8988T (cell line): Measurements from ENCODE around the gene APOB.

Source experiments
- DNase-seq: peaks from one replicate; pipeline ENCODE4 v3.0.0; 2011

The APOB gene

DNA sequence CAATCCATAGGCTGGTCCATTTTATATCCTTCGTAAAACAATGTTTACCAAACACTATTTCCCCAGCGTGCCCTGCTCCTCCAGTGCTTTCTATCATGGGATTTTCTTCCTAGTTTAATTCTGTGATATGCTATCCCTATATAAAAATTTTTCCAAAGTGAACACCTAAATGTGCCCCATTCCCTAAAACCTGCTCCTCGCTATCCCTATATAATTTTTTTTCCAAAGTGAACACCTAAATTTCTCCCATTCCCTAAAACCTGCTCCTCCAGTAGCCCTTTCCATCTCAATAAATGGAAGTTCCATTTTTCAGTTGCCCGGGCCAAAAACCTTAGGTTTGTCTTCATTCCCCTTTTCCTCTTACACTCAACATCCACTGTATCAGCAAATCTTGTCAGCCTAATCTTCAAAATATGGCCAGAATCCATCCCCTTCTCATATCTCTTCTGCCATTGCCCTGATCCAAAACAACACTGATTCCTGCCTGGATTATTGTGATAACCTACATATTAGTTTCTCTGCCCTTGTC is 26.1 kb downstream of the APOB start:
- DNase-seq, result no peak

DNA sequence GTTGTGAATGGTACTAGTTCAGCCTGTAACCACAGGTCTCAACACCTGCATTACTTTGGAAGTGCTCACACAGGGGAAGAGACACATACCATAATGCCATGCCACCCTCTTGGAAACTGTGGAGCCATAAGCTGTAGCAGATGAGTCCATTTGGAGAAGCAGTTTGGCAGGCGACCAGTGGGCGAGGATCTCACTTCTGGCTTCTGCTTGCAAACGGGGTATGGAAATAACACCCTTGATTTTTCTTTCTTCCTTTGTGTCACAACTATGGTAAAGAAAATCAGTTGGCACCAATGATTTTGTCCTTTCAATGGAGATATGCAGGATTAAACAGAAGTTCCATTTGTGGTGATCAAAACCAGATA is 28.6 kb downstream of the APOB start:
- DNase-seq, result no peak

DNA sequence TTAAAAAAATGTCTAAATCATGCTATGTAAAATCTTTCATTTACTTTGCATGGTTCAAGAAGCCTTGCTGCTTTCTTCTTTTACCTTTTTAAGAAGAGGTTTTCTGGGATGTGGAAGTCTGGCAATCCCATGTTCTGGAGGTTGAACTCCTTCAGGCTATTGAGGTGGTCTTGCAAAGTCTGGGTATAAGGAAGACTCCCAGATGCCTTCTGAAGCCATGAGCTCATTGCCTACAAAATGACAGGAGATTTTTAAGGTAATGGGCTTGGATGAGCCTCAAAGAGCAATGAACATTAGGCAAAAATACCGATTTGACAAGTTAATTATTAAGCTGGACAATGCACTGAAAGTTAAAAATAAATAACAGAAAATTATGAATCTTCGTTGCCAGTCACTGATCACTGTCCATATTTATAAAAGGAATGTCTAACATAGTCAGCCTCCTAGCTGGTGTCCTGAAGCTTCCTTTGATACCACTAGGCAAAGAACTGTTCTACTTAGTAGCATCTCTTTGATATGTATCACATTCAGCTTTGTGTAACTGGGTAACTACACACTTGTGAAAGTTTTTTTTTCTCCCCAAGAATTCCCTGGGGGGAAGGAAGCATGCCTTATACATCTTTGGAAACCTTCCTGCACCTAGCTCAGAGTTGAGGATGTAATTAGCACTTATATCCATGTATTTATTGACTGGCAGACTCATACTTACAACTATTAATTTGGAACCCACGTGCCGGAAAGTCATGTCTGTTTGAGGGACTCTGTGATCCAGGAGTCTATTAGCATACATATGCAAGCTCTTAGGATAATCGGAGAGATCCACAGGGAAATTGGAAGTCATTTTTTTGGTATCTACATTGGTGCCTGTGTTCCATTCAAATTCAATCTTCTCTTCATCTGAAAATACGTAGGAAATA is 29.3 kb downstream of the APOB start:
- no peak for DNase-seq

DNA sequence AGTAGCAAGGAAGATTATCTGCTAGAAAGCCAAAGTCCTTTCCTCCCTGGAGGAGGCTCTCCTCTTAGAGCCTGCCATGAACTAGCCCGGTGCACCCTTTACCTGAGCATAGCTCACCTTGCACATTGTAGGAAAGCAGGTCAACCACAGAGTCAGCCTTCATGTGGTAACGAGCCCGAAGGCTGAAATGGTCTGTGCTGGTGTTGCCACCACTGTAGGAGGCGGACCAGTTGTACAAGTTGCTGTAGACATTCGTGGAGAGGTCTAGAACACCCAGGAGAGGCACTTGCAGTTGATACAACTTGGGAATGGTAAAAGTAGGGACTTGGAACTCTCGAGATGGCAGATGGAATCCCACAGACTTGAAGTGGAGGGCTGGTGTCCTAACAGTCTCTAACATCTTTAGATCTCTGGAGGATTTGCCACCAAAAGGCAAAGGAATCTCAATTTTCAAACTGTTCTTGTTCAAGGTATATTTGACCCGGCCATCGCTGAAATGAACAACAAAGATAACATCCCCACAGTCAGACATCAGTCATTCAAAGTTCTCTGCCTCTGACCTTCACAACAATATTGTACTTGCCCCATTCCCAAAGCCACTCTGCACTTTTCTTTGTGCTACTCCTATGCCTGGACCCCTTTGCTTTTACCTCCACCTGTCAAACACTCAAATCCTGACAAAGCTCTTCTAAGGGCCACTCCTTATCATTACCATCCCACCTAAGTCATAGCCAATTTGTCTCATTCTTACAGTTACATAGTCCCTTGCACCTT is 30.6 kb downstream of the APOB start:
- no peak for DNase-seq

DNA sequence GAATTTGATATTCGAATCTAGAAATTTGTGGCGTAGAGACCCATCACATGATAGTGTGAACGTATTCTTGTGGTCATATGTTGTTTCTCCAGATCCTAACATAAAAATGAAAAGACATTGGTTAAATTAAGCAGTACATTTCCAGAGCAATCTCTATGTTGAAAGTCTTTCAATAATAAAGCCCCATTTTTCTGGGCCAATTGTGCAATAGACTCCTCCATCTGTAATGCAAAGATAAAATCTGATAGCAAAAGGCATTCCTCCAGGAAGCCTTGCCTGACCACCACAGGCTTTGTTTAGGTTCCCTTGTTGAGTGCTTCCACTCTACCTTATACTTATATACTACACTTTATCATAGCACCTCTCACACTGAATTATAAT is 31.3 kb downstream of the APOB start:
- no peak for DNase-seq

DNA sequence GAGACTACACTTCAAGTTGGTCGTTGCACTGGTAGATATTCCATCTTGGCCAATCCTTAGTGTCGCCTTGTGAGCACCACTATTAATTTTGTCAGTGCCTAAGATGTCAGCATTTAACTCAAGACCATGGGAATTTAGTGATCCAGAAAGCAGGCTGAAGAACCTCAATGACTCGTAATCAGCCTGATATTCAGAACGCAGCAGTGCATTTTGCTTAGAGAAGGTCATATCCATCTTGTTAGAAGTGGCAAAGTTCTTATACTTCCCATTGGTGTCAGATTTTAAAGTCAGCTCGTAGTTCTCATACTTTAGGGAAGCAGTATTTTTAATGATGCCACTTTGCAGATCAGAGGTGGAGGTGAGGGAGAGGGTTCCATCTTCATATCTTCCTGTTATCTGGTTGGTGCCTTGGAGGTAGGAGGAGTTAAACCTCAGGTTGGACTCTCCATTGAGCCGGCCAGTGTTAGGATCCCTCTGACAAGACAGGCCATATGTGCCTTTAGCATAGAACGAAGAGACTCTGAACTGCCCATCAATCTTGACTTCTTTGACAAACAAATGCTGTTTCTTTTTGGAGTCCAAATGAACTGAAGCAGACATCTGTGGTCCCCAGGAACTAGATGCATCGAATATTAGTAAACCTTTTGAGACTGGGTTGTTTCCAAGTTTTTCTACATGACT is 31.9 kb downstream of the APOB start:
- no peak for DNase-seq

DNA sequence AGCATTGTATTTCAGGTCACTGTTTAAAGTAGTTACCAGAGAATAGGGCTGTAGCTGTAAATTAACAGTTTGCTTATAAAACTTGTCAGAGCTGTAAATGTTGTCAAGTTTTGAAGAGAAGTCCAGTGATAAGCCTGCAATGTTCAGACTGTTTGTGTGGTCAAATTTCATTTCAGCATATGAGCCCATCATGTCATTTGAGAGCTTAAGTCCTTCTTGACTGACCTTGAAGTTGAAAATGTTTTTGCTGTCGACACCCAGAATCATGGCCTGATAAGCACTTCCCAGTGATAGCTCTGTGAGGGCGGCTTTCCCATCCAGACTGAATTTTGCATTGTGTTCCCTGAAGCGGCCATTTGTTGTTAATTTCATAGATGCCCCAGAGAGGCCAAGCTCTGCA is 32.4 kb downstream of the APOB start:
- no peak for DNase-seq

DNA sequence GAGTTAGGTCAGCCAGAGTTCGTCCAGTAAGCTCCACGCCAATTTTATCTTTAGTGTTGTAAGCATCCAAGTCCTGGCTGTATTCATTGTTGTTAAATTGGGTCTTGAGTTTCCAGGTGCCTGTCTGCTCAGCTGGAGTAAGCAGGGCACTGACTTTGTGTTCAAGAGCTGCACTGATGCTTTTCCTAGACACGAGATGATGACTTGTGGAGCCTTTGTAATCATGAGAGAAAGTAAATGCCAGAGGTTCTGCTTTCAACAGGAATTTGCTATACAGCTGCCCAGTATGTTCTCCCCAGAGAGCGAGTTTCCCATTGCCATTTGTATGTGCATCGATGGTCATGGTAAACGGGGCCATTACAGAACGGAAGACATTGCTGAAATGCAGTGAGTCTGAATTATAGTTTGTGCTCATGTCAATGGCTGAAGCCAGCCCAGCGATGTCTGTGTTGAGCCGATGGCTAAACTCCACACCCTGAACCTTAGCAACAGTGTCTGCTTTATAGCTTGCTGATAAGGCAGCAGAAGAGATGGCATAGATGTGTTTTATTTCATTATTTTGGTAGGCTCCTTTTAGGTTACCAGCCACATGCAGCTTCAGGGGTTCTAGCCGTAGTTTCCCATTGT is 32.9 kb downstream of the APOB start:
- no peak for DNase-seq

DNA sequence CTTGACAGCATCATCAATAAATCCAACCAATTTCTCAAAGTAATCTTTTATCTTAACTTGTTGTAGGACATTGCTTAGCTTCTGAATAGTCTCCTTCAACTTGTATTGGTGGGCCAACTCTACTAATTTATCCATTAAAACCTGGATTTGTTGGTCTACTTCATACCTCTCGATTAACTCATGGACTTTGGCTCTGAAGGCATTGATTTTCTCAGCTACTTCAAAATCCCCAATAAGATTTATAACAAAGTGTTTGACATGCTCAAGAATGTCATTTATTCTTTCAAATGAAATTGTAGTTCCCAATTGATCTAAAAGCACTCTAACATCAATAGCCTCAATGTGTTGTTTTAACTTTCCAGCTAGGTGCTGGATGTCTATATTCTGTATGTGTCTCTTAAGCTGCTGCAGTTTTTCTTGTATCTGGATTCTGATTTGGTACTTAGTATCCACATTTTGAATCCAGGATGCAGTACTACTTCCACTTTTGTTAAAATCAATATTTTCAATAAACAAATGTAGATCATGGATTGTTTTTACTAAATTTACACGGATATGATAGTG is 34.1 kb downstream of the APOB start:
- no peak for DNase-seq

DNA sequence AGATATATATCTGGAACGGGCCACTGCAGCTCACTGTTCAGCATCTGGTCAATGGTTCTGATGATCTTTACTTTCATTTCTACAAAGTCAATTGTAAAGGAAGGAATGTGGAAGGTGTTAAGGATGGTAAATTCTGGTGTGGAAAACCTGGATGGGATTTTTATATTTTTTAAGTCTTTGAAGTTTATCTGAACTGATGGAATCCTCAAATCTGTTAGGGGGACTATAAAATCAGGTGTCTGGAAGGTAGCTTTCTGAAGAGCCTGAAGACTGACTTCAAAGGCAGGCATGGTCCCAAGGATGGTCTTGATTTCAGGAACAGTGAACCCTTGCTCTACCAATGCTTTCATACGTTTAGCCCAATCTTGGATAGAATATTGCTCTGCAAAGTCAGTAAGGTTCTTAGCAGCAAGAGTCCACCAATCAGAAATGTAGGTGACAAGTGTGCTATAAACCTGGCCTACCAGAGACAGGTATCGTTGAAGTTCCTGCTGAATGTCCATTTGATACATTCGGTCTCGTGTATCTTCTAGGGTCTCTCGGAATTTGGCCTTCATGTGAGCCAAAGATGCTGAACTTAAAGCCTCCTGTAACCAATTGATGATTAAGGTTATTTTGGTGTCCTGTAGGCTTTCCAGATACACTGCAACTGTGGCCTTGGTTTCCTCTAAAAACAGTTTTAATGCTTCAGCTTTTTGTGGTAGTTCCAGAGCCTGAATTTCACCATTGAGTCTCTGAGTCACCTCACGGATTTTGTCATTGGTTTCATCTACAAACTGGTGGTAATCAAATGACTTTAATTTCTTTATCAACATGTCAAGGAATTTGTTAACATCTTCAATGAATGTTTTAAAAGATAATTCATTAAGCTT is 34.8 kb downstream of the APOB start:
- DNase-seq, result no peak

DNA sequence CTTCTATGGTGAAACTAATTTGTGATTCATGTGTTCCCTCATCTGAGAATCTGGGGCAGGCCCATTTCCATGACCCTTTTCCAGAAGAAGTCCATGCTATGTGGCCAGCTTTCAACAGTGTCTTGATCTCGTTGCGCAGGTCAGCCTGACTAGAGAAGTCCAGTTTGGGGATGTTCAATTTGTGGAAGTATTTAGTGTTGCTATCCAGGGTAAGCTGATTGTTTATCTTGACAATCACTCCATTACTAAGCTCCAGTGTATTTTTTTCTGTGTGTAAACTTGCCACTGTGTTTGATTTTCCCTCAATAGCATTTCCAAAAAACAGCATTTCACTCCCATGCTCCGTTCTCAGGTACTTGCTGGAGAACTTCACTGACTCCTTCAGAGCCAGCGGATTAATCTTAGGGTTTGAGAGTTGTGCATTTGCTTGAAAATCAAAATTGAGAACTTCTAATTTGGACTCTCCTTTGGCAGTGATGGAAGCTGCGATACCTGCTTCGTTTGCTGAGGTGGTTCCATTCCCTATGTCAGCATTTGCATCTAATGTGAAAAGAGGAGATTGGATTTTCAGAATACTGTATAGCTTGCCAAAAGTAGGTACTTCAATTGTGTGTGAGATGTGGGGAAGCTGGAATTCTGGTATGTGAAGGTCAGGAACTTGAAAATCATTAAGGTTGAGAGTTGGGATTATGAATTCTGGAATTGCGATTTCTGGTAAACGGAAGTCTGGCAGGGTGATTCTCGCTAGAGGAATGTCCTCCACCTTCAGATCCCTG is 35.7 kb downstream of the APOB start:
- no peak for DNase-seq

DNA sequence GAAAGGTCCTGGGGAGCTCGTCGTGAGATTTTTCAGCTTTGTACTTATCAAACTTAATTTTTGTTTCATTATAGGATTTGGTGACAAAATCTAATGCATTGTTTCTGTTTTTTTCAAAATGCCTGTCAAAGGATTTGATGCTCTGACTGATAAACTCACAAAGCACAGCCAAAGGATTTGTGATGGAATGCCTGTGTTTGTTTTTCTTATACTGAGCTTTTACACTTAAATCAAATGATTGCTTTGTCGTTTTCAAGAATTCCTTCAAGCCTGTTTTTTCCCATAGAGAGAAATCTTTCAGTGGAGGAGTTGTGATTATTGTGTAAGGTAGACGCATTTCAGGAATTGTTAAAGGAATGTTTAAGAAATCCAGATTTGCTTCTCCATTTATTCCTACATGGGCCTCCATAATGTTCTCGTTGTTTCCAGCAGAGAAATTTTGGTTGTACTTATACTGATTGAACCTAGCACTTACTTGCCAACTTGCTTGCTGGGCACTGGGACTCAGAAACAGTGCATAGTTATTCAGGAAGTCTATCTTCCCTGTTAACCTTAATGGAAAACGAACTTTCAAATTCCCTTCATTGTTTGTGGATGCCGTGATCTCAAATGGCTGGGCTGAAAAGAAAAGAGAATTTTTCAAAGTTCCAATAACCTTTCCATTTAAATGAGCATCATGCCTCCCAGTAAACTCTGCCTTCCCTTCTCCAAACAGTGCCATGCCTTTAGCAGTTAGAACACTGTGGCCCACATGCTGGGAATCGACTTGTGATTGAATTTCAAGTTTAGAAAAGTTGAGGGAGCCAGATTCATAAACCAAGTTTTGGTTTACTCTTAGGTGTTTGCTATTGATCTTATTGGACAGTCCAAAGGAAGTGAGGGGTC is 36.5 kb downstream of the APOB start:
- no peak for DNase-seq

DNA sequence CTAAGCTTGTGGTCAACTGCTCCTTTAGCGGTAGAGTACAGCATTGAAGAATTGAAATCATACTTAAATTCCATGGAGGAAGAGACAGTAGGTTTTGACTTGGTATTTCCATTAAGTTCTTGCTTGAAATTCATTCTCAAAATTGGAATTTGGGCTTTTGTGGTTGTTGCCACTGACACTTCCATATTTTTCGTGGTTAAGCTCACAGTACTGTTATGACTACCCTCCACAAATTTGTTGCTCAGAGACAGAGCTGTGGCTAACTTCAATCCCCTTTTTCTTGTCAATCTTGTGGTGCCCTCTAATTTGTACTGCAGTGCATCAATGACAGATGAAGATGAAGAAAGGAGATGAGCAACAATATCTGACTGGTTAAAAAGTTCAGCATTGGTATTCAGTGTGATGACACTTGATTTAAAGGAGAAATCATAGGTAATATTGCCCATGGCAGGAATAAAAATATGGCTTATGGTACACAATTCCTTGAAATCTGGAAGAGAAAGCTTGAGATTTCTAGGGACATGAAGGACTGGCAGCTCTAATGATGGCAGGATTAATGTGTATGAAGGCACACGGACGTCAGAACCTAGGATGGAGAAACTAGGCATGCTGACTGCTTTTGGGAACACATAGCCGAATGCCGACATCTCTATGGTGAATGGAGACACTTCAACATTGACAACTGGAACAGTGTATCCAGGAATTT is 37.3 kb downstream of the APOB start:
- DNase-seq, result no peak

DNA sequence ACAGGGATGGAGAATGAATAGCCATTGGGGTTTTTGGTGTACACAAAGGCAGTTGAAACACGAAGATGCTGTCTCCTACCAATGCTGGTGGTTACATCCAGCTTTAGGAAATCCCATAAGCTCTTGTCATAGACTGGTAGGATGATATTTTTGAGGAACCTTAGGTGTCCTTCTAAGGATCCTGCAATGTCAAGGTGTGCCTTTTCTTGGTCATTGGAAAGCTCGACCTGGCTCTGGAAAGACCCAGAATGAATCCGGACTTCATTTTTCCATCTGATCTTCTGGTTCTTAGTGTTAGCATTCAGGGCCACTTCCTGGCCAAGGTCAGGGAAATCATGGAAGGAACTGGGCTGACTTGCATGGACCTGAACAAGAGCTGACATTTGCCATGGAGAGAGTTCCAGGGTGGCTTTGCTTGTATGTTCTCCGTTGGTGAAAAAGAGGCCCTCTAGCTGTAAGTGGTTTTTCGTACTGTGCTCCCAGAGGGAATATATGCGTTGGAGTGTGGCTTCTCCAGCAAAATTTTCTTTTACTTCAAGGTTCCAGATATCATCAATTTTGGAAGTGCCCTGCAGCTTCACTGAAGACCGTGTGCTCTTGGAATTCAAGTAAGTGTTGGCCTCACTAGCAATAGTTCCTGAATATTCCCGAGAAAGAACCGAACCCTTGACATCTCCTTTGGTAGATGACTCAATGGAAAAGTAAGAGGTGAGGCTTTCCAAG is 38.0 kb downstream of the APOB start:
- DNase-seq, result no peak

DNA sequence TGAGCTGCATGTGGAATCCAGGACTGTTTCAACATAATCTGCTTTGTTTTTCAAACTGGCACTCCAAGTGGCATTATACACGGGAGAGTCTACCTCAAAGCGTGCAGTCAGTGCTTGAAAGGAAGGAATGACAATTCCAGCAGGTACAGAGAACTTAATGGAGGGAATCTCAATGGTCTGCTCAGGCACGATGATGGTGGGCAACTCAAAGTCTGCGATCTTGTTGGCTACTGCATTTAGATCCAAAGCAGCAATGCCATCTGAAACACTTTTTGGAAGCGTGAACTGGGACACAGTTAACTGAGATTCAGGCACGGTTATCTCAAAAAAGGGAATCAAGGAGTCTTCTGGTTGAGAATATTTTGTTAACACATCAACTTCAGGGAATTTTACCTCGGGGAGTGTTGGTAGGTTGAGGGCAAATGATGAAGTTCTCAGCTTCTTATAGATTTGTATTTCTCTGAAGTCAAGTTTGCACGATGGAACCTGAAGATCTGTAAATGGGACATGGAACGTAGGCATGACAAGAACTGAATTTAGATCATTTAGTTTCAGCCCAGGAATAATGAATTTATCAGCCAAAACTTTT is 38.7 kb downstream of the APOB start:
- DNase-seq, result no peak

DNA sequence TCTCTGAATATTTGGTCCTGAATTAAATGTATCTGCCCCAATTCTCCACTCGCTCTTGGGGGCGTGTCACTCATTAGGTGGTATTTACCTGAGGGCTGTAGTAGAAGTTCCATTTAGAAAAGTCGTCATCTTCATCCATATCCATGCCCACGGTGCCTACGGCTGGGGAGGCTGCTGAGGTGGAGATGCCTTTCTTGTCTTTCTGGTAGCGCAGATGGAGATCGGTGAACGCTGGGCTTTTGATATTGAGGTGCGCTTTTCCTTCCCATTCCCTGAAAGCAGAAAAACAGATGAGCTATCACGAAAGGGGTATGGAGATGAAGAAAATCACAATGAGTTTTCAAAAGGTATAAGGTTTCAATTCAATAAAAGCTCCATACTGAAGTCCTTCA is 39.7 kb downstream of the APOB start:
- DNase-seq, result no peak

DNA sequence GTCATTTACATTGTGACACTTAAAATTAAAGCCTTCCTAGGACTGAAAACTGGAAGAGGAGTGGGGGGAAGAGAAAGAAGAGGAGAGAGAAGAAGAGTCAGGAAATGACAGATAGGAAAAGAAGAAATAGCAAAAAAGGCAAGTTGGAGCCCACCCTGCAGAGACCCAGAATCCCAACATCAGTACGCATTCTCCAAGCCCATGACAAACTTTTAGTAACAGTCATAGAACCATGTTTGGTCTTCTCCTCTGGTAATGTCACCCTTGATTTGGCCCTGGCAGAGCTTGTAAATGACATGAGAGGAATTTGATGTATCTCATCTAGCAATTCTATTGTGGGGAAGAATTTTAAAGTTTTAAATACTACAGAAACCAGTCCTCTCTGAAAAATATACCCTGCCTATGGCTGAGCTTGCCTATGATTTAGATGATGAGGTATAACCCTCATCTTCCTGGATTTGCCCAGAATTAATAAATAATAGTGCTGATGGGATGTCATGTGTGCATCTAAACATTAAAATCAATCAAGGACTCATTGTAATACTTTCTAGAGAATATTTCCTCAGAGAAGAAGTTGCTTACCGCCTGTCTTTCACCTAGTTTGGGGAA is 40.2 kb downstream of the APOB start:
- no peak for DNase-seq

DNA sequence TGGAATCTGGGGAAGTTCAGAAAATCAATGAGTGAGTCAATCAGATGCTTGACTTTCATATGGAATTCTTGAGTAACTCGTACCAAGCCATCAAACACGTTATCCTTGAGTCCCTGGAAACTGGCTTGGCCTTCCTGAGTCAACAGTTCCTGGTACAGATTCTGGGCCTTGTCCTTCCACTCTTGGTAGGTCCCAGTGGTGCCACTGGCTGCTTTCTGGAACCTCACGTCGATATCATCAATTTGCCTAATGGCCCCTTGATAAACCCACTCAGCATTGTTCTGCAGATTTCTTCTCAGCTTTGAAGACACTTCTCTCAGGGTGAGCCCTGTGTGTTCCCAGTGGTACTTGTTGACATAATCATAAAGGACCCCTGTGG is 41.1 kb downstream of the APOB start:
- DNase-seq, result no peak
